HG03571 (cell line): ENCODE results near the gene AMFR.
"Not testable (repeated sequence)": the region's sequence is repeated elsewhere in the genome, so short reads cannot be mapped to it uniquely, and the experiment has no call there.

Experiments used
- ATAC-seq: cut with Tn5 transposase; IDR thresholded peaks from one replicate; pipeline ENCODE4 v1.9.1; 2021; ENCODE audit not compliant: unreplicated experiment

The AMFR gene

GRCh38 chr16:56396724-56397123, 28.6 kb downstream of the AMFR start:
- ATAC-seq: not testable (repeated sequence)

GRCh38 chr16:56389554-56389953, 35.8 kb downstream of the AMFR start:
- no peak for ATAC-seq

- no peak for ATAC-seq
Observed at GRCh38 chr16:56388209-56388608, 37.1 kb downstream of the AMFR start.

- ATAC-seq: no peak
Observed at GRCh38 chr16:56387396-56387795, 37.9 kb downstream of the AMFR start.

GRCh38 chr16:56384074-56384721, 41.1 kb downstream of the AMFR start:
- ATAC-seq: no peak

GRCh38 chr16:56382901-56383355, 42.4 kb downstream of the AMFR start:
- ATAC-seq: no peak

- ATAC-seq: no peak
Observed at GRCh38 chr16:56382459-56382858, 42.9 kb downstream of the AMFR start.

GRCh38 chr16:56380778-56381485, 44.4 kb downstream of the AMFR start:
- not testable (repeated sequence) for ATAC-seq

GRCh38 chr16:56379044-56379443, 46.3 kb downstream of the AMFR start:
- not testable (repeated sequence) for ATAC-seq

- not testable (repeated sequence) for ATAC-seq
Observed at GRCh38 chr16:56375792-56376191, 49.6 kb downstream of the AMFR start.

GRCh38 chr16:56373003-56373402, 52.3 kb downstream of the AMFR start:
- ATAC-seq: no peak

- ATAC-seq: no peak
Observed at GRCh38 chr16:56372013-56372634, 53.2 kb downstream of the AMFR start.

GRCh38 chr16:56371660-56371937, 53.7 kb downstream of the AMFR start:
- ATAC-seq: no peak

GRCh38 chr16:56370875-56371659, 54.3 kb downstream of the AMFR start:
- ATAC-seq: no peak

GRCh38 chr16:56370185-56370874, 55.0 kb downstream of the AMFR start:
- no peak for ATAC-seq

GRCh38 chr16:56369202-56369601, 56.1 kb downstream of the AMFR start:
- ATAC-seq: no peak

GRCh38 chr16:56368545-56368944, 56.8 kb downstream of the AMFR start:
- ATAC-seq: no peak

- ATAC-seq: no peak
Observed at GRCh38 chr16:56367764-56368163, 57.6 kb downstream of the AMFR start.

GRCh38 chr16:56366945-56367344, 58.4 kb downstream of the AMFR start:
- no peak for ATAC-seq

GRCh38 chr16:56365552-56365951, 59.8 kb downstream of the AMFR start:
- no peak for ATAC-seq

GRCh38 chr16:56364865-56365264, 60.5 kb downstream of the AMFR start:
- ATAC-seq: no peak
